Stomach smooth muscle (tissue), 2 donors: ENCODE data around the gene SH2D3A.

Experiments used
- H3K27ac ChIP-seq: one replicate; pipeline ENCODE4 v1.7.0; 2013; ENCODE audit warnings: mild to moderate bottlenecking, low read length, inconsistent platforms
- H3K27me3 ChIP-seq, 2 donors: one replicate each; pipeline ENCODE4 v1.7.0; 2013; ENCODE audit warnings: low read length in 2 of 2; ENCODE audit not compliant: insufficient read depth in 2 of 2, control insufficient read depth in 1 of 2
- H3K36me3 ChIP-seq, 2 donors: one replicate each; pipeline ENCODE4 v1.7.0; 2013; ENCODE audit warnings: low read length in 2 of 2; ENCODE audit not compliant: control insufficient read depth in 2 of 2, insufficient read depth in 2 of 2
- H3K4me1 ChIP-seq: one replicate; pipeline ENCODE4 v1.7.0; 2013; ENCODE audit warnings: low read length; ENCODE audit not compliant: control insufficient read depth, insufficient read depth
- H3K4me3 ChIP-seq, 2 donors: one replicate each; pipeline ENCODE4 v1.7.0; 2013; ENCODE audit warnings: low read length in 2 of 2
- H3K9ac ChIP-seq, 2 donors: one replicate each; pipeline ENCODE4 v1.7.0; 2013; ENCODE audit warnings: low read length in 2 of 2, mild to moderate bottlenecking in 1 of 2
- H3K9me3 ChIP-seq, 2 donors: one replicate each; pipeline ENCODE4 v1.7.0; 2013; ENCODE audit warnings: low read length in 2 of 2; ENCODE audit not compliant: control insufficient read depth in 2 of 2
- donor health status: healthy.
- donor health status: Pancreatic carcinoma.

Gene SH2D3A

DNA sequence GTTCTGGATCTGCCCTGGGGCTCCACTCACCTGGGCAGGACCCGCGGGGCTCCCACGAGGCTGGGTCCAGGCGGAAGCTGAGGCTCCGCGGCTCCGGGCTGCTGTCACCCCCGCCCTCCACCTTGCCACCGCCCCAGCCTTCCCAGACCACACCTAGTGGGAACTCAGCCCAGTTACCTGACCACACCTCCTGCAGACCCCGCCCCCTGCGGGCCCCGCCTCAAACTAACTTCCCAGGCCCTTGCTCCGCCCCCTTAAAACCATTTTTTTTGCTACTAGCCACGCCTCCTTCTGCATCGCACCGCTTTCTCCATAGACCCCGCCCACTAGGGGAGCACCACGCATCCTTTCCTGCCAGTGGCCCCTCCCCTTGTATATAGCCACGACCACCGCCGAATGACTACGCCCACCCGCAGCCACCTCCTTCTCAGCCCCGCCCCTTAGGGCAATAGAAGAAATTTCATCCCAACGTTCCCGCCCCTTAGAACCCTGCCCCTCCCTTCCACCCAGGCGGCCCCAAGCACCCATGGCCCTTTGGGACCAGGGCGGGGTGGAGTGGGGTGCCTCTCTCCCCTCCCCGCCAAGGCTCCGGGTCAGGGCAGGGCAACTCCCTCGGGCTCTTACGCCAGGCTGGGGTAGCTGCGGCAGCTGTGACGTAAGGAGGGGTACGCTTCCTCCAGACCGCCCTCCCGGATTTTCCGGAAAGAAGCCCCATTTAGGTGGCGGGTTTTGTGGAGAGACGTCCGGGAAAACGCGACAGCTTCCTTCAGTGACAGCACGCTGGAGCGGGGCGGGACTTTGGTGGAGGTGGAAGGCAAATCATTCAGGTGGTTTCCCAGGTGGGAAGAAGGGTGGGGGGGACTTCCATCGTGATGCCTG lies at the start of gene SH2D3A:
Gene SH2D3A (minus strand): TSS at position 79 of the 879 bp plus-strand sequence. CDS start 3,687 bp downstream, outside the sequence.
- Histone ChIP-seq H3K27ac (no peak within 1 kb of the TSS), H3K36me3 (no peaks in the 10 kb centered on the region), H3K27me3 (peaks cover 29 to 33% of the 10 kb centered on the region in 2 donors), H3K9ac (peak within 1 kb of the TSS in 1 of 2 donors; percentile 13), H3K9me3 (peaks cover 0 to 3% of the 10 kb centered on the region in 2 donors), H3K4me3 (peak within 1 kb of the TSS in 1 of 2 donors; percentile 44), H3K4me1 (peaks cover 11% of the 10 kb centered on the region)

DNA sequence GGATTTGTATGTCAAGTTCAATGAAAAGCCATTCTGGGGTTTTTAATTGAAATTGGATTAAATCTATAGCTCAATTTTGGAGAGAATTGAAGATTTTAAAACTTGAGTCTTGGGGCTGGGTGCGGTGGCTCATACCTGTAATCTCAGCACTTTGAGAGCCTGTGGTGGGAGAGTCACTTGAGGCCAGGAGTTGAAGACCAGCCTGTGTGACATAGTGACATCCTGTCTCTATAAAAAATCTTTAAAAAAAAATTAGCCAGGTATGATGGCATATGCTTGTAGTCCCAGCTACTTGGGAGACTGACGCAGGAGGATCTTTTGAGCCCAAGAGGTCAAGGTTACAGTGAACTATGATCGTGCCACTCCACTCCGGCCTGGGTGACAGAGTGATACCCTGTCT lies 46.4 kb upstream of the SH2D3A start:
- peaks cover 0 to 6% of the 10 kb centered on the region in 2 donors for H3K9me3 ChIP-seq
- no peaks in the 10 kb centered on the region for H3K4me1 ChIP-seq
- no peak overlapping the region for H3K9ac ChIP-seq
- peaks cover 0 to 5% of the 10 kb centered on the region in 2 donors for H3K27me3 ChIP-seq
- no peaks in the 10 kb centered on the region for H3K36me3 ChIP-seq
- no peak overlapping the region for H3K27ac ChIP-seq
- no peak overlapping the region for H3K4me3 ChIP-seq

DNA sequence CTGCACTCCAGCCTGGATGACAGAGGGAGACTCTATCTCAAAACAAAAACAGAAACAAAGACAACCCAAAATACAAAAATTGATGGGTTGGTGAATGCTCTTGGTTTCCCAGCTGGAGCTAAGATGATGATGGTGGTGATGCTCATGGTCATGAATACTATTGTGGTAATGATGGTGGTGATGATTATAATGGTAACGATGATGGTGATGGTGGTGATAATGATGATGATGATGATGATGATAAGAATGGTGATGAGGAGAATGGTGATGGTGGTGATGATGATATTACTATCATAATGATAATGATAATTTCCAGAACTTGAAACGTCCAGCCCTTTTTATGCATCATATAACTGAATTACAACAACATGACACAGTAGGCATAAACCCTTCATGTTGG lies 45.4 kb upstream of the SH2D3A start:
- Histone ChIP-seq H3K4me3 (no peak overlapping the region), H3K4me1 (no peaks in the 10 kb centered on the region), H3K27me3 (peaks cover 0 to 3% of the 10 kb centered on the region in 2 donors), H3K36me3 (no peaks in the 10 kb centered on the region), H3K9me3 (peaks cover 2 to 9% of the 10 kb centered on the region in 2 donors), H3K9ac (no peak overlapping the region), H3K27ac (no peak overlapping the region)

DNA sequence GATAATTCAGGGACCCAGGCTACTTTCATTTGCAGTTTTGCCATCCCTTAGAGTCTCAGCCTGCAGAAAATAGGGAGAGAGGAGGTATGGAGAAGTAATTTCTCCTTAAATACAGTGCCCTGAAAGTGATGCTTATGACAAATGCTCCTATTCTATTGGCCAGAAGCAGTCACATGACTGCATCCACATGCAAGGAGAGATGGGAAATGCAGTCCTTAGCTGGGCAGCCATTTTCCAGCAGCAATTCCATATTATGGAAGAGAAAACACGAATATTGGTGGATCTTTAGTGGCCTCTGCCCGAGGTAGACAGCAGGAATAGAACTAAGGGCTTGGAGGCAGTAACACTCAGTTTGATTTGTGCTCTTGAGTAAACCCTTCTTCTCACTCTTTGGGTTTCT lies 44.7 kb upstream of the SH2D3A start:
- H3K27ac ChIP-seq: no peak overlapping the region
- H3K4me3 ChIP-seq: no peak overlapping the region
- H3K36me3 ChIP-seq: no peaks in the 10 kb centered on the region
- H3K9ac ChIP-seq: no peak overlapping the region
- peaks cover 0 to 6% of the 10 kb centered on the region in 2 donors for H3K27me3 ChIP-seq
- no peaks in the 10 kb centered on the region for H3K4me1 ChIP-seq
- H3K9me3 ChIP-seq: peaks cover 2 to 9% of the 10 kb centered on the region in 2 donors

DNA sequence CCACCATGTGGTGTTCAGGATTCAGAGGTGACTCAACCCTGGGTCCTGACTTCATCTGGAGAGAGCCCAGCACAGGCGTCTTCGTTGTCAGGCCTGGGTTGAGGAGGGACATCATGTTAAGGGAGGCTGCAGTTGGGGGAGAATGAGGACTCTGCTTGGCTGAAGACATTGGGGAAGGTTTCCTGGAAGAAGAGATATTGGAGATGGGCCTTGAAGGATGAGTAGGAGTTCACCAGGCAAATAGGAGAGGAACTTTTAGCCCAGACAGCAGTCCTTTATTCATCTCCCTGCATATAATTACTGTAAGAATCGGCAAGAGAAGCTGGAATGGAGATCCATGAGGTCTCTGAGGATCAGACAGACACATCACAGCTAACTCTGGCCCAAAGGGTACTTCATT lies 44.1 kb upstream of the SH2D3A start:
- Histone ChIP-seq H3K36me3 (no peaks in the 10 kb centered on the region), H3K27me3 (peaks cover 0 to 6% of the 10 kb centered on the region in 2 donors), H3K9ac (no peak overlapping the region), H3K27ac (no peak overlapping the region), H3K4me3 (no peak overlapping the region), H3K4me1 (no peaks in the 10 kb centered on the region), H3K9me3 (peaks cover 2 to 9% of the 10 kb centered on the region in 2 donors)

DNA sequence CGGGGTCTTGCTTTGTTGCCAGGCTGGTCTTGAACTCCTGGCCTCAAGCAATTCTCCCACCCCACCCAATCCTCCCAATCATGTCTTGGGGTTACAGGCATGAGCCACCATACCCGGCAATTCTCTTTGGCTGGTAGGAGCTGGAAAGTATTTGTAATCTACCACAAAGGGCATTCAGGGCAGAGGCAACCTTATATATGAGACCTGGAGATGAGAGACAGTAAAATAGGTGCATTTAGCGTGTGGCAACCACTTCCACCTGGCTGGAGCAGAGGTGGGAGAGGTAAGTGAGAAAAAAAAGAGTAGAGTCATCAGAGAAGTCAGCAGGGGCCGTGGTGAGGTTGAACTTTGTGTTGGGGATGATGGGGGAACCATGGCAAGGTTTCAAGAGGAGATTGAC lies 42.0 kb upstream of the SH2D3A start:
- H3K36me3 ChIP-seq: no peaks in the 10 kb centered on the region
- H3K4me3 ChIP-seq: no peak overlapping the region
- no peaks in the 10 kb centered on the region for H3K4me1 ChIP-seq
- no peak overlapping the region for H3K9ac ChIP-seq
- peaks cover 0 to 6% of the 10 kb centered on the region in 2 donors for H3K27me3 ChIP-seq
- H3K27ac ChIP-seq: no peak overlapping the region
- H3K9me3 ChIP-seq: peaks cover 2 to 9% of the 10 kb centered on the region in 2 donors

DNA sequence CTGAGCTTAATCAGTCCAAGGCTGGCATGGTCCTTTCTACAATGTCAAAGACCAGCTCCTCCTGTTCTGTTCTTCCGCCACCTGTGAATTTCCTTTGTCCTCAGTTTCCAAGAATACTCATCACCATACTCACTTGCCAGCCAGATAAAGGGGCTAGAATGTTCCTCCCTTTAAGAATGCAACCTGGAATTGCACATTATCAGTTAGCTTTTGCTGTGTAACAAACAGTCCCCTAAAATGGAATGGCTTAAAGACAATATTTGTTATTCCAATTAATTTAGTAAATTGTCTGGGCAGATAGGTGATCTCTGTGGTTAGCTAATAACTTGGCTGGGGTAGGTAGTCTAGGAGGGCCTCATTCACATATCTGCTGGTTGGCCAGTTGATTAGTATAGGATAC lies 41.3 kb upstream of the SH2D3A start:
- Histone ChIP-seq H3K36me3 (no peaks in the 10 kb centered on the region), H3K4me1 (no peaks in the 10 kb centered on the region), H3K27ac (no peak overlapping the region), H3K9me3 (peaks cover 2 to 9% of the 10 kb centered on the region in 2 donors), H3K9ac (no peak overlapping the region), H3K27me3 (peaks cover 0 to 6% of the 10 kb centered on the region in 2 donors), H3K4me3 (no peak overlapping the region)

DNA sequence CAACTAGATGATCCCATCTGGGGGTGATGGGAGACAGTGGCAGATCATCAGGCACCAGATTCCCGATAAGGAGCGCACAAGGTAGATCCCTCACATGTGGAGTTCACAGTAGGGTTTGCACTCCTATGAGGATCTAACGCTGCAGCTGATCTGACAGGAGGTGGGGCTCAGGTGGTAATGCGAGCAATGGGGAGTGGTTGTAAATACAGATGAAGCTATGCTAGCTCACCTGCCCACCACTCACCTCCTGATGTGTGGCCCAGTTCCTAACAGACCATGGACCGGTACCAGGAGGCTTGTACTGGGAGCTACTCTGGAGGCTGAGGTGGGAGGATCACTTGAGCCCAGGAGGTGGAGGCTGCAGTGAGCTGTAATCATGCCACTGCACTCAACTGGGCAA lies 40.1 kb upstream of the SH2D3A start:
- H3K36me3 ChIP-seq: no peaks in the 10 kb centered on the region
- no peak overlapping the region for H3K9ac ChIP-seq
- no peak overlapping the region for H3K4me3 ChIP-seq
- no peaks in the 10 kb centered on the region for H3K4me1 ChIP-seq
- no peak overlapping the region for H3K27ac ChIP-seq
- H3K27me3 ChIP-seq: peaks cover 8 to 14% of the 10 kb centered on the region in 2 donors
- peaks cover 2 to 9% of the 10 kb centered on the region in 2 donors for H3K9me3 ChIP-seq

DNA sequence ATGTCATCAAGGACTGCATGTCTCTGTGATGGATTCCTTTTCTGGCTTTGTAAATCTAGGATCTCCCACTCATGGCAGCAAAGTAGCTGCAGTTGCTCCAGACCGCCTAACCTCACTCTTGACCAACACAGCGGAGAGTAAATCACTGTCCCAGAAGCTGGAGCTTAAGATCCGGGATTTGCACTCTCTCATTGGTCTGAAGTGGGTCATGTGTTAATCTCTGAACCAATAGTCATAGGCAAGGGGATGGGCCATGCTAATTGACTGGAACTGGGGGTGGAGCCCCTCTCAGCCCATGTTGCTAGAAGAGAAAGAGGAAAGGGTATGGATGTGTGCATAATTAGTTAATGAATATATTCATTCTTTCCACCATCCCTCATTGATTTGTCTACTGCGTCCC lies 39.3 kb upstream of the SH2D3A start:
- peaks cover 9 to 14% of the 10 kb centered on the region in 2 donors for H3K27me3 ChIP-seq
- no peak overlapping the region for H3K9ac ChIP-seq
- no peaks in the 10 kb centered on the region for H3K36me3 ChIP-seq

DNA sequence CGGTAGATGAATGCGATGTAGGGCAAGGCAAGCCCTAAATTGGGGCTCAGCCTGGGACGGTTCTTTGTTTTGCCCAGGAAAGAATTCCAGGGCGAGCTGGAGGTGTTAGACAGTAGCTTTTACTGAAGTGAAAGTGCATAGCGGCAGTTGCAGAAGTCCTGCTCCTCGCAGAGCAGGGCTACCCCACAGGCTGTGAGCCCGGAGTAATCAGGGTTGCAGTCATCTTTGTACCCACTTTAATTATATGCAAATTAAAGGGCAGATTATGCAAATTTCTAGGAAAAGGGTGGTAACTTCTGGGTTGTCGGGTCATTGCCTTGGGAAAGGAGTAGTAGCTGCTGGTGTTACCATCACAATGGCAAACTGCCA lies 35.8 kb upstream of the SH2D3A start:
- H3K27ac ChIP-seq: no peak overlapping the region
- H3K4me1 ChIP-seq: peaks cover 3% of the 10 kb centered on the region
- no peak overlapping the region for H3K9ac ChIP-seq
- H3K36me3 ChIP-seq: no peaks in the 10 kb centered on the region
- no peak overlapping the region for H3K4me3 ChIP-seq
- H3K9me3 ChIP-seq: no peaks in the 10 kb centered on the region
- peaks cover 11 to 14% of the 10 kb centered on the region in 2 donors for H3K27me3 ChIP-seq

More for the DNA sequence above, 39.3 kb upstream of the SH2D3A start:
- no peak overlapping the region for H3K27ac ChIP-seq
- no peaks in the 10 kb centered on the region for H3K4me1 ChIP-seq
- no peak overlapping the region for H3K4me3 ChIP-seq
- H3K9me3 ChIP-seq: peaks cover 2 to 9% of the 10 kb centered on the region in 2 donors
